Loucy (cell line): Measurements from ENCODE around the gene MPHOSPH8.

Source experiments
- H2AFZ ChIP-seq: fragments of 200-600 bp; sonication (generic); 2 replicates; pipeline ENCODE4 v1.6.0; 2016; ENCODE audit warnings: antibody characterized with exemption, mild to moderate bottlenecking, low read length, moderate library complexity
- H3F3A ChIP-seq: fragments of 200-600 bp; 2 replicates; pipeline ENCODE4 v1.6.0; 2016; ENCODE audit warnings: antibody characterized with exemption, low read depth, mild to moderate bottlenecking
- H3K27me3 ChIP-seq: fragments of 200-600 bp; sonication (generic); 2 replicates; pipeline ENCODE4 v1.6.1; 2014; ENCODE audit warnings: low read length, mild to moderate bottlenecking; ENCODE audit not compliant: insufficient read depth, poor library complexity, severe bottlenecking
- H3K36me3 ChIP-seq: fragments of 200-600 bp; sonication (generic); 2 replicates; pipeline ENCODE4 v1.6.1; 2016; ENCODE audit warnings: low read length; ENCODE audit not compliant: insufficient read depth
- H3K4me1 ChIP-seq: fragments of 200-600 bp; sonication (generic); 2 replicates; pipeline ENCODE4 v1.5.1; 2014; ENCODE audit warnings: low read length, mild to moderate bottlenecking; ENCODE audit not compliant: insufficient read depth, poor library complexity, severe bottlenecking
- H3K4me2 ChIP-seq: fragments of 200-600 bp; sonication (generic); 2 replicates; pipeline ENCODE4 v1.6.0; 2014; ENCODE audit warnings: antibody characterized with exemption, low read length, low read depth, mild to moderate bottlenecking; ENCODE audit not compliant: poor library complexity, severe bottlenecking
- H3K4me3 ChIP-seq: fragments of 200-600 bp; sonication (generic); 2 replicates; pipeline ENCODE4 v1.5.1; 2014; ENCODE audit warnings: low read length, mild to moderate bottlenecking, mixed read lengths; ENCODE audit not compliant: poor library complexity, severe bottlenecking
- H3K79me2 ChIP-seq: fragments of 200-600 bp; sonication (generic); 2 replicates; pipeline ENCODE4 v1.6.1; 2014; ENCODE audit warnings: low read length; ENCODE audit not compliant: insufficient read depth
- H3K9ac ChIP-seq: fragments of 200-600 bp; sonication (generic); 2 replicates; pipeline ENCODE4 v1.6.0; 2014; ENCODE audit warnings: mild to moderate bottlenecking, low read depth, low read length, moderate library complexity; ENCODE audit not compliant: poor library complexity, severe bottlenecking
- H3K9me2 ChIP-seq: fragments of 200-600 bp; sonication (generic); replicated peaks from 2 replicates; pipeline ENCODE4 v1.6.1; 2016; ENCODE audit warnings: low read depth, low read length, mixed read lengths
- H3K9me3 ChIP-seq: fragments of 200-600 bp; sonication (generic); 2 replicates; pipeline ENCODE4 v1.6.1; 2014; ENCODE audit warnings: mild to moderate bottlenecking, antibody characterized with exemption, low read length, low read depth; ENCODE audit not compliant: insufficient read depth
- H4K20me1 ChIP-seq: fragments of 200-600 bp; sonication (generic); 2 replicates; pipeline ENCODE4 v1.6.0; 2014; ENCODE audit warnings: antibody characterized with exemption, low read length, mild to moderate bottlenecking; ENCODE audit not compliant: insufficient read depth, poor library complexity, severe bottlenecking
- CTCF ChIP-seq: fragments of 200-600 bp; sonication (generic); conservative IDR thresholded peaks from 2 replicates; pipeline ENCODE4 v1.5.1; 2014; ENCODE audit warnings: mild to moderate bottlenecking, antibody characterized with exemption, low read length
- EZH2phosphoT487 ChIP-seq: fragments of 200-600 bp; IDR thresholded peaks from 2 replicates; pipeline ENCODE4 v1.6.1; 2018; ENCODE audit warnings: antibody characterized with exemption, mild to moderate bottlenecking, moderate library complexity, borderline replicate concordance

Gene MPHOSPH8

GRCh38 chr13:19646063-19646462 is 12.6 kb downstream of the MPHOSPH8 start:
- no peak overlapping the region for H3K4me3 ChIP-seq
- no peak for TF ChIP-seq CTCF
- TF ChIP-seq EZH2phosphoT487 = no peak
- no peak overlapping the region for H3K9ac ChIP-seq
- no peaks in the 10 kb centered on the region for H3K4me1 ChIP-seq
- no peaks in the 10 kb centered on the region for H3F3A ChIP-seq
- no peaks in the 10 kb centered on the region for H3K9me2 ChIP-seq
- H2AFZ ChIP-seq = no peak overlapping the region
- peaks cover 70% of the 10 kb centered on the region; the same call in 1 of the 2 replicates for H3K36me3 ChIP-seq
- H3K79me2 ChIP-seq = peaks cover 24% of the 10 kb centered on the region; the same call in 1 of the 2 replicates
- no peak overlapping the region for H3K4me2 ChIP-seq
- H3K27me3 ChIP-seq = no peaks in the 10 kb centered on the region
- no peaks in the 10 kb centered on the region for H3K9me3 ChIP-seq
- H4K20me1 ChIP-seq = peaks cover 3% of the 10 kb centered on the region

GRCh38 chr13:19650742-19651141 is 17.3 kb downstream of the MPHOSPH8 start:
- peaks cover 42% of the 10 kb centered on the region; the same call in 1 of the 2 replicates for H3K36me3 ChIP-seq

GRCh38 chr13:19657872-19658591 is 24.6 kb downstream of the MPHOSPH8 start:
- no peak for TF ChIP-seq EZH2phosphoT487
- no peak for TF ChIP-seq CTCF
- Histone ChIP-seq H3K4me3 (no peak overlapping the region), H3K36me3 (peaks cover 21% of the 10 kb centered on the region; the same call in 1 of the 2 replicates), H3F3A (no peaks in the 10 kb centered on the region), H3K9ac (no peak overlapping the region), H3K79me2 (no peaks in the 10 kb centered on the region), H3K9me2 (no peaks in the 10 kb centered on the region), H2AFZ (no peak overlapping the region), H3K4me1 (no peaks in the 10 kb centered on the region), H3K27me3 (no peaks in the 10 kb centered on the region), H3K9me3 (no peaks in the 10 kb centered on the region), H3K4me2 (no peak overlapping the region), H4K20me1 (no peaks in the 10 kb centered on the region)

More at GRCh38 chr13:19650742-19651141, 17.3 kb downstream of the MPHOSPH8 start:
- no peaks in the 10 kb centered on the region for H3K9me2 ChIP-seq
- TF ChIP-seq CTCF = no peak
- no peak for TF ChIP-seq EZH2phosphoT487
- peaks cover 2% of the 10 kb centered on the region for H4K20me1 ChIP-seq
- no peak overlapping the region for H2AFZ ChIP-seq
- H3K4me2 ChIP-seq = no peak overlapping the region
- no peaks in the 10 kb centered on the region for H3K4me1 ChIP-seq
- no peaks in the 10 kb centered on the region for H3K27me3 ChIP-seq
- no peaks in the 10 kb centered on the region for H3K9me3 ChIP-seq
- H3K9ac ChIP-seq = no peak overlapping the region
- no peaks in the 10 kb centered on the region for H3F3A ChIP-seq
- H3K4me3 ChIP-seq = no peak overlapping the region
- no peaks in the 10 kb centered on the region for H3K79me2 ChIP-seq
